Measurements from ENCODE around the gene CFAP161.

The CFAP161 gene

GRCh38 chr15:81184188-81184587, 50.1 kb downstream of the CFAP161 start:
- no peak for DNase-seq (ENCODE audit: low spot score)

DNA sequence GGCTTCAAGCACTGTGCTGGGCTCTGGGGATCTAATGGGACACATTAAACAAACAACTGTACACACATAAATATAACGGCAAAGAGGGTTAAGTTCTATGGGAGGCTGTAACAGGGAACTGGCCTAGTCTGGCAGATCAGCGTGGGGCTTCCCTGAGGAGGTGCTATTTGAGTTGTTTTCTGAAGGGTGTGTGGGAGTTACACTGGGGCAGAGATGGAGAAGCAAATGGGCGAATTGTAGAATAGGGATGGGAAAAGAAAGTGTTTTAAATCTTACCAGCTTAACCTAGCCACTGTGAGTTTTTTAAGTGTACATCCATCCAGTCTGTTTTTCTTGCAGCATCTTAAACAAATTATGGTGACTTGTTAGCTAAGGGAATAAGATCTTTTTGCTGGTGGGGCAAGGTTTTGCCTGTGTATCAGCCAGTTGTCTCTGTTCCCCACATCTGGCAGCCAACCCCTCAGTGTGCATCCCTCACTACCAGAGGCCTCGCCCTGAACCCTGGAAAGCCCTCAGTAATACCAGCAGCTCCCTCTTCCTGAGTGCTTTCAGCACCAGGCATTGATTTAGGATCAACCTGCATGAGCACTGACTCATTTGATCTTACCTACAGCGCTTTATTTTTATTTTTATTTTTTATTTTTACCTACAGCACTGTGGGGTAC, 51.7 kb downstream of the CFAP161 start:
- DNase-seq (ENCODE audit: low spot score): no peak

- DNase-seq (ENCODE audit: low spot score): no peak
Observed at GRCh38 chr15:81188354-81188753, 54.3 kb downstream of the CFAP161 start.

GRCh38 chr15:81189583-81190283, 55.7 kb downstream of the CFAP161 start:
- DNase-seq (ENCODE audit: low spot score): no peak

DNA sequence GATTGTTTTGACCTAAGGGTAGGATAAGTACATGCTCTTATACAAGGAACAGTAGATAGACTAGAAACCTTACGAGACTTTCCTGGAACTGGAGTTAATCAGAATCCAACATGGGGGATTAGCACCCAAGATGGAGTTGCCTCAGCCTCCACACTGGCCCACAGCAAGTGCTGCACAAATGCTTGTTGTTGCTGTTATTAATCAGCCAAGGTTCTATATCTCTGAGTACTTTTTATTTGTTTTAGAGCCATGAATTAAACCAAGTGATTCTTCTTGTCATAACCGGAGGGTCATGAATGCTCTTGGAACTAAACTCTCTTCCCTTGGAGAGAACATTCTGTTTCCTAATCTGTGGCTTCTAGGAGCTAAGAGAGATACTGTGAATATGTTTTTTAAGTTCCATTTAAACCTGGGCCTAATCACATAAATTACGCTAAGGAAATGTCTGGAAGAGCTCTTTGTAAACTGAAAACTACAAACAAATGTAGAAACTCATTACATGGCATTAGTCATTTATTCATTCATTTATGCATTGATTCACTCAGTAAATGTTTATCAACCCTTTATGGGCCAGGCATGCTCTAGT, 56.9 kb downstream of the CFAP161 start:
- no peak for DNase-seq (ENCODE audit: low spot score)

DNA sequence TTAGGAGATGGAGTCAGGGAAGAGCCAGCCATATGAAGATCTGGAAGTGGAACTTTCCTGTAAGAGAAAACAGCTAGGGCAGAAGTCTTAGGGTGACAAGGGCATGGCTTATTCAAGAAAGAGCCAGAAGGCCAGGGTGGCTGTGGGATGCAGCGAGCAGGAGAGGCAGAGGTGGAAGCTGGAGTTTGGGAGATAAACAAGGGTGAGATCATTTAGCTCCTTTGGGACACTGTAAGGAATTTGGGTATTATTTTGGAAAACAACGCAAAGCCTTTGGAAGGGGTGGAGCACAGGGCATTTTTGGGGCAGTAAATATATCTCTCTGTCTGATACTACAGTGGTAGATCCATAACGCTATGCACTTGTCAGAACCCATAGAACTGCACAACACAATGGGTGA, 57.6 kb downstream of the CFAP161 start:
- DNase-seq (ENCODE audit: low spot score): no peak

- DNase-seq (ENCODE audit: low spot score): no peak
Observed at GRCh38 chr15:81194723-81195122, 60.7 kb downstream of the CFAP161 start.

DNA sequence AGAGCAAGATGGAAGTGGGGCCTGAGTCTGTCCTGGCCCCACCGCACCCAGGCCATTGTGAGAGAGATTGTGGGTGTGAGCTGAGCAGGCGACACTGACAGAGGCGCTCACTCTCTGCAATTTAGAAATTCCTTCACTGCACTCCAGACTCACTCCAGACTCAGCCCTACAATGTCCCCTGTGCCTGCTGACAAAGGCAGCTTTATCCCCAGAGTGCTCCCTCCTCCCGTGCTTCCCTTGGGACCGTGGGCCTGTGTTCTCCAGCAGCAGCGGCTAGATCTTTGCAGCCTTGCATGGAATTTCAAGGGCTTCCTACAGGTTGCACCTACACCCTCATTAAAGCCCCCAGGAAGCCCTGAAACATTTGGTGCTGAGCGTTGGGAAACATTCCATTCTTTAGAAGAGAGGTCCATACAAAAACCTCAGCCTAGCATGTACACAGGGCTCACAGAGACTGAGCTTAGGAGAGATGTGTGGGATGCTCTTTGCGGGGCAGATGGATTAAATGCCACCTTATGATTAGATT, 61.3 kb downstream of the CFAP161 start:
- no peak for DNase-seq (ENCODE audit: low spot score)

GRCh38 chr15:81196576-81197254, 62.6 kb downstream of the CFAP161 start, which contains the start of gene IL16:
Gene IL16 (plus strand): TSS chr15:81196879. CDS start chr15:81225400, 28,521 bp downstream.
- DNase-seq (ENCODE audit: low spot score): no peak

DNA sequence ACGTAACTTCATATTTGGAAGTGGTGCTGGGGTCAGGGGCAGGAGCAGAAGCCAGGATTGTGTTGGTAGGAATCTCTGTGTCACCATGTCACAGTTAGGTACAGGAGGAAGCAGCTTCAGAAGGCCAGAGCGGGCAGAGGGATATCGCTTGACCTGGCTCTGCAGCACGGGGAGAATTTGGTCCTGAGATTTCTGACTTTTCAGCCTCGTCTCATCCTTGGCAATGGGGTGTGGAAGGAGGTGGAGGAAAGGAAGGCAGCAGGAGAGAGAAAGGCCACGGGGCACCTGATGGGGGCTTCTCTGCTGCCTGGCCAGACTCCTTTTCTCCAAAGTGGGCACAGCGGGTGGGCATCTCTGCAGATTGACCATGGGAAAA, 63.2 kb downstream of the CFAP161 start:
- DNase-seq (ENCODE audit: low spot score): no peak

DNA sequence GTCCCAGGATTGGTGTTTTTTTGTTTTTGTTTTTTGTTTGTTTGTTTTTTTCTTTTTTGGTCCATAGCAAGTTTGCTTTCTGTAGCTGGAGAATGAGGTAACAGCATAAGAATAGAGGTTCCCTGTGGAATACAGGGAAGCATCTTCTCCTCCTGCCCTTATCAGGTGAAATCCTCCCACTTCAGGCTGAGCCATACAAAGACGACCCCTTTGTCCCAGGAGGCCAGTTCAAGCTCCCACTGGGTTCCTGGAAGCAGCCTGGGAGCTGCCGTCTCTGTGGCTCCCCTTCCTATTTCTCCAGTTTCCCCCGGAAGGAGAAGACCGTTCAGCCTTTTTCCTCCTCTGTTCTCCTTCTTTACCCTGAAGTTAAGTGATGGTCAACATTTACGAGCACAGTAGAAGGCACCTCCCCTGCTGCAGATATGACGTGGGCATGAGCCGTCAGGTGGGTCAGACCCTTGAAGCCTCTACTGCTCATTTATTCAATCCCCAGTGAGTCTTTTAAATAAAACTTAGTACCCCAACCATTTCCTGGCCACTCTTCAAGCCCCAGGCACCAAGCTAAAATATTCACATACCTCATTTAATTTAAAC, 63.7 kb downstream of the CFAP161 start:
- DNase-seq (ENCODE audit: low spot score): no peak
